IPS-15b (cell line): ENCODE results near the gene PADI1.

Experiments used
- H3K27me3 ChIP-seq: one replicate; pipeline ENCODE4 v1.6.1; 2013; ENCODE audit warnings: low read length; ENCODE audit not compliant: control insufficient read depth, insufficient read depth
- H3K36me3 ChIP-seq: one replicate; pipeline ENCODE4 v1.6.1; 2013; ENCODE audit warnings: low read length; ENCODE audit not compliant: control insufficient read depth, insufficient read depth
- H3K4me1 ChIP-seq: one replicate; pipeline ENCODE4 v1.6.1; 2013; ENCODE audit warnings: mild to moderate bottlenecking, low read length; ENCODE audit not compliant: control insufficient read depth, insufficient read depth
- H3K4me3 ChIP-seq: one replicate; pipeline ENCODE4 v1.5.1; 2013; ENCODE audit warnings: low read depth, low read length
- H3K9ac ChIP-seq: one replicate; pipeline ENCODE4 v1.6.1; 2013; ENCODE audit warnings: low read depth, mild to moderate bottlenecking, low read length
- H3K9me3 ChIP-seq: one replicate; pipeline ENCODE4 v1.6.1; 2013; ENCODE audit warnings: mild to moderate bottlenecking, low read length; ENCODE audit not compliant: control insufficient read depth, insufficient read depth

Gene PADI1

DNA sequence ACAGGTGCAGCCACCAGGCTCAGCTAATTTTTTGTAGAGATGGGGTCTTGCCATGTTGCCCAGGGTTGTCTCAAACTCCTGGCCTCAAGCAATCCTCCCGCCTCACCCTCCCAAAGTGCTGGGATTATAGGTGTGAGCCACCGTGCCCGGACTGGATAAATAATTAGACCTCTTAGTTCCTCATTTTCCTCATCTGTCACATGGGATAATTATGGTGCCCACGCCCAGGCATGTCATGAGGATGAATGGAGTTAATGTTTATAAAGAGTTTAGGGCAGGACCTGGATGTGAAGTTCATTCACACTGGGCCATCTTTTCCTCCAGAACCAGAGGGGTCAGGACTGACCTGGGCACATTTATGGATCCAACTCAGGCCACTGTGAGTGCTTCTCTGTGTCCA is 67.7 kb downstream of the PADI1 start:
- Histone ChIP-seq H3K9me3 (no peaks in the 10 kb centered on the region), H3K36me3 (no peaks in the 10 kb centered on the region), H3K9ac (no peak overlapping the region), H3K4me3 (no peak overlapping the region), H3K4me1 (no peaks in the 10 kb centered on the region), H3K27me3 (no peaks in the 10 kb centered on the region)

DNA sequence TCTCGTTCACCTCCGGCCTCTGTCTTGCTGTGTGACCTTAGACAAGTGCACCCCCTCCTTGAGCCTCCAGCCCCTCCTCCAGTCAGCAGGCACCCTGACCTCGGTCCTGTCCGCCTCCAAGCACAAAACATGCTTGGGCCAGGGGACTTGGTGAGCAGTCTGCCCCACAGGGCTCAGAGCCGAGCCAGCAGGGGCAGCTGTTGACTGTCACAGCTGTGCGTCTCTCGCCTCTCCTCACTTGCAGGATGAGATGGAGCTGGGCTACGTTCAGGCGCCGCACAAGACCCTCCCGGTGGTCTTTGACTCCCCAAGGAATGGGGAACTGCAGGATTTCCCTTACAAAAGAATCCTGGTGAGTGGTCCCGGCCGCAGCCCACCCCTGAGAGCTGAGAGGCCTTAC is 68.2 kb downstream of the PADI1 start:
- no peaks in the 10 kb centered on the region for H3K9me3 ChIP-seq
- no peaks in the 10 kb centered on the region for H3K4me1 ChIP-seq
- no peaks in the 10 kb centered on the region for H3K27me3 ChIP-seq
- no peak overlapping the region for H3K9ac ChIP-seq
- no peaks in the 10 kb centered on the region for H3K36me3 ChIP-seq
- no peak overlapping the region for H3K4me3 ChIP-seq

DNA sequence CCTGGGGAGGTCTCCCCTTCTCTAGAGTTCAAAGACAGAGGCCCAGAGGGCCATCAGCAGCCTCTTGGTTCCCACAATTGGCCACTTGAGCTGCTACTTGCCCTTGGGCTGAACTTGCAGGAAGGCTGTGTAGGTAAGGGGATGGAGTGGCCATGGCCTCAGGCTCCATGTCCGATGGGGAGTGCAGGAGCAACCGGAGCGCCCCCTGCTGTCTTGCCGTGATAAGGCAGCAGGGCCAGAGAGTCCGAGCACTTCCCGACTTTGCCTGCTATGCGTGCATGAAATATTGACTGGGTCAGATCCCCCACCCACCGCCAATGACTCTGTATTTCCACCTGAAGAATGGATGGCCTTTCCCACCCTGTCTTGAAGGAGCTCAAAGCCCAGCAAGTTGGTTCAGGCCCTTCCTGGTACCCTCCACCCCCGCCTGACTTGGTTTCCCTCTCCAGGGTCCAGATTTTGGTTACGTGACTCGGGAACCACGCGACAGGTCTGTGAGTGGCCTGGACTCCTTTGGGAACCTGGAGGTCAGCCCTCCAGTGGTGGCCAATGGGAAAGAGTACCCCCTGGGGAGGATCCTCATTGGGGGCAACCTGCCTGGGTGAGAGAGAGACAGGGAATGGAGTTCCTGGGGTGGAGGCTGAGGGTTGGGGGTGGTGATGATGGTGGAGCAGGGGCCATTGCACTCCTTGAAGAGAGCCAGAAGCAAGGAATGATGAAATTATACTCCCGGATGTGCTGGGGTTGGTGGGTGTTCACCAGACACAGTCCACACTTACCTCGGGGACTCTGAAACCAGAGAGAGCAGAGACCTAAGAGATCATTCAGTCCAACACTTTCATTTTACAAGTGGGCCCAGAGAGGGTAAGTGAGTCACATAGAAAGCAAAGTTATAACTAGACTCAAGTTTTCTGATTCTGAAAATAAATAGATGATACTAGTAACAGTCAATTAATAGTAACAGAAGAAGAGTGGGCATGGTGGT is 69.5 kb downstream of the PADI1 start:
- Histone ChIP-seq H3K9me3 (no peaks in the 10 kb centered on the region), H3K27me3 (no peaks in the 10 kb centered on the region), H3K4me1 (no peaks in the 10 kb centered on the region), H3K36me3 (no peaks in the 10 kb centered on the region), H3K9ac (no peak overlapping the region), H3K4me3 (no peak overlapping the region)

DNA sequence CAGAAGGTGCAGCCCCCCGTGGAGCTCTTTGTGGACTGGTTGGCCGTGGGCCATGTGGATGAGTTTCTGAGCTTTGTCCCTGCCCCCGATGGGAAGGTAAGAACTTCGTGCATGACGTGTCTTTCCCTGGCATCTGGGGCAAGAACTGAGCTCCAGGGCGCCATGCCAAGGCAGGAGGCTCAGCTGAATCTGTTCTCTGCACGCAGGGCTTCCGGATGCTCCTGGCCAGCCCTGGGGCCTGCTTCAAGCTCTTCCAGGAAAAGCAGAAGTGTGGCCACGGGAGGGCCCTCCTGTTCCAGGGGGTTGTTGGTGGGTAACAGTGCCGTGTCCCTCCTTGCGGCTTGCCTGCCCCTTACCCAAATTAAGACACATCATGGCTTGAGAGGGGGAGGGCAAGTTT is 71.6 kb downstream of the PADI1 start:
- H3K4me3 ChIP-seq: no peak overlapping the region
- H3K9me3 ChIP-seq: no peaks in the 10 kb centered on the region
- no peaks in the 10 kb centered on the region for H3K27me3 ChIP-seq
- no peaks in the 10 kb centered on the region for H3K36me3 ChIP-seq
- no peaks in the 10 kb centered on the region for H3K4me1 ChIP-seq
- no peak overlapping the region for H3K9ac ChIP-seq

DNA sequence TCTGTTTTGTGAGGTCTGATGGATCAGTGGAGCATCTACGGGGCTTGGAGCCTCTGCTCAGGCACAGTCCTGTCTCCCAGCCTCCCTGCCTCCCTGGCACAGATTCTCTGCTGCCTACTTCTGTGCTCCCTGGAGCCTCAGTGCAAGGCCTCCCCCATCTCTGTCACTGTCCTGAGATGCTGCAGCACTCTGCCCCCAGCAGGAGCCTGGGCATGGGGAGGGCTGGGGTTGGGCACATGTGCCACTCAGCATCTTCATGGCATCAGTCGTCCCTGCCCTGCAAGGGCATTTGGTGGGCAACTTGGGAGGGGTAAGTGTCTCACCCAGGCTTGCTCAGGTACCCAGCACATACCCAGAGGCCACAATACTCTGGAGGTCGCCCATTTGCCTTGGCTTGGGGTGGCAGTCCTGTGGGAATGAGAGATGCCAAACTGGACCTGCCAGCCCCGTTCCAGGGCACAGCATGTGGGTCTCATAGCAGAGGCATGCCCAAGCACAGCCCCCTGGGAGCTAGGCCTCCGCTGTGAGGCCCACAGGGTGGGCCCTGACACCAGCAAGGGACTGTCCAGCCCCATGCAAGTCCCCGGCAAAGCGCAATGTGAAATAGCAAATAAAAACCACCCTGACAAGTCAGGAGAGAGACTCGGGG is 72.7 kb downstream of the PADI1 start:
- no peak overlapping the region for H3K4me3 ChIP-seq
- no peaks in the 10 kb centered on the region for H3K4me1 ChIP-seq
- H3K9me3 ChIP-seq: no peaks in the 10 kb centered on the region
- H3K27me3 ChIP-seq: no peaks in the 10 kb centered on the region
- H3K36me3 ChIP-seq: no peaks in the 10 kb centered on the region
- H3K9ac ChIP-seq: no peak overlapping the region

DNA sequence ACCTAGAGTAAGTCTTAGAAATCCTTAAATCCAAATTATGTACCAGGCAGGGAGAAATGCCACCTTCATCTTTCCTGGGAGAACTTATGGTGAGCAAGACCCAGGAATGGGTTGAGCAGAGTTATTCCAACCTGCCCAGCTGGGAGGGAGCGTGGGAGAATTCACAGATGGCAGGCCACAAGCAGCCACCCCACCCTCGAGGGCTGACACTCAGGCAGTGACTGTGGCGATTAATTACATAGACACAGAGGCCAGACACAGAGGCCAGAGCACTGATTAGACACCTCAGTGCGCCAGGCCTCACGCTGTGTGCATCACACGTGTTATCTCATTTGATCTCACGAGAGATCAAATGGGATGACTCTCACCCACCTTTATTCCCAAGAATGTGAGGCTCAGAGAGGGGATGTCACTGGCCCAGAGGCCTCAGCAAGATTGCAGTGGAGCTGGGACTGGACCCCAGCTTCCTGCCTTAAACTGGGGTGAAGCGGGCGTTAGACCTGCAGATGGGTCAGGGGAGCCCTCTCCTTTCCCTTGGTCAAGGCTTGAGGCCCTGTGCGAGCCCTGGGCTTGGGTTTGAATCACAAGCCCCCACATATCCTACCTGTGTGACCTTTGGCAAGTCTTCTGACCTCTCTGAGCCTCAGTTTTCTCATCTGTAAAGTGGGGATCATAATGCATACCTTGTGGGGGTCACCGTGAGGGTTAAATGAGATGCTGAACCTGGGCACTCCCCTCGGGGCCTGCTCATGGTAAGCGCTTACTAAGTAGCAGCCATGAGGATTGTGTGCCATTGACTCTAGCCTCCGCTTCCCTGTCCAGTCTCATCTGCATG is 74.3 kb downstream of the PADI1 start:
- Histone ChIP-seq H3K36me3 (no peaks in the 10 kb centered on the region), H3K9me3 (no peaks in the 10 kb centered on the region), H3K4me1 (no peaks in the 10 kb centered on the region), H3K27me3 (no peaks in the 10 kb centered on the region), H3K9ac (no peak overlapping the region), H3K4me3 (no peak overlapping the region)

DNA sequence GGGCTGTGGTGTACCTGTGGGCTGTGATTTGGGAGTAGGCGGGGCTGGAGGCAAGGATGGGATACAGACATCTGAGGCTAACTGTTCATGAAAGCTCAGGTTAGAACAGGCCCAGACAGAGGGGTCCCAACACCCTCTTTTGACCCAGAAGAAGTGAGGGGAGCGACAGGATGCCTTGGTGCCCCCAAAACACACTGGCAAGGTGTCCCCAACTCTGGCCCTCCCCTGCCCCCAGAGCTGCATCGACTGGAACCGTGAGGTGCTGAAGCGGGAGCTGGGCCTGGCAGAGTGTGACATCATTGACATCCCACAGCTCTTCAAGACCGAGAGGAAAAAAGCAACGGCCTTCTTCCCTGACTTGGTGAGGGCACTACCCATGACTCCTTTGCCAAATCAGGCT is 75.5 kb downstream of the PADI1 start:
- no peak overlapping the region for H3K4me3 ChIP-seq
- H3K9ac ChIP-seq: no peak overlapping the region
- H3K9me3 ChIP-seq: no peaks in the 10 kb centered on the region
- no peaks in the 10 kb centered on the region for H3K27me3 ChIP-seq
- no peaks in the 10 kb centered on the region for H3K4me1 ChIP-seq
- no peaks in the 10 kb centered on the region for H3K36me3 ChIP-seq

DNA sequence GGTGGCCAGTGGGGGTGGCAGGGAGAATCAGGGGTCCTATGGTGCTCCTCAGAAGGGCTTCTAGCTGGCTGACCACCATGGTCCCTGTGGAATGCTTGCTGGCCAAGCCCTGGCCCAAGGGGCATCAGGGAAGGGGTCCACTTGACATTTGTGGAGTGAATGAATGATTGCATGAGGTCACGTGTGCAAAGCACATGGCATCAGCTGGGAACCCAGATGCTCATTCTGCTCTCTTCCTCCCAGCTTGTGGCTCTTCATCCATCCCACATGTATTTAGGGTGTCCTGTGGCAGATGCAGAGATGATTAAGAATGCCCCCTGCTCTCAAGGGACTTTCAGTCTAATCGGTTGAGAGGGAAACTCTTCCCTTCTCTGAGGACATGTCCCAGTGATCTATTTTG is 76.0 kb downstream of the PADI1 start:
- Histone ChIP-seq H3K9ac (no peak overlapping the region), H3K4me1 (no peaks in the 10 kb centered on the region), H3K9me3 (no peaks in the 10 kb centered on the region), H3K27me3 (no peaks in the 10 kb centered on the region), H3K4me3 (no peak overlapping the region), H3K36me3 (no peaks in the 10 kb centered on the region)

DNA sequence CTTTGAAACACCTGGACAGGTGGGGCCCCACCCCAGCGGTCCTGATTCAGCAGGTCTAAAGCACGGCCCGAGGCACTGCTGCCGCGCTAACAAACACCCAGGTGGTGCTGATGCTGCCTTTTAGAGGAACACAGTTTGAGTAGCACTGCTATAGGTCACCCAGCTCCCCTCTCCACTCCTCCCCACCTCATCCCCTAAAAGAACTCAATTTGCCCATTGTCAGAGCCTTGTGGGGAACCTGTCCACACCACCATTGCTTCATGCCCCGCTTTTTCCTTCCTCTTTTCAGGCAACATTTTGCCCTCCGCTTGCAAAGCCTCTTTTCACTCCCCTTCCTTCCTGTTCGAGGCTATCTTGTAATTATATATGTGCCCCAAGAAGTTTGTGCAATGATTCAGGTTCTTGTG is 76.8 kb downstream of the PADI1 start:
- no peaks in the 10 kb centered on the region for H3K9me3 ChIP-seq
- no peaks in the 10 kb centered on the region for H3K27me3 ChIP-seq
- H3K36me3 ChIP-seq: no peaks in the 10 kb centered on the region
- H3K9ac ChIP-seq: no peak overlapping the region
- no peaks in the 10 kb centered on the region for H3K4me1 ChIP-seq
- H3K4me3 ChIP-seq: no peak overlapping the region

DNA sequence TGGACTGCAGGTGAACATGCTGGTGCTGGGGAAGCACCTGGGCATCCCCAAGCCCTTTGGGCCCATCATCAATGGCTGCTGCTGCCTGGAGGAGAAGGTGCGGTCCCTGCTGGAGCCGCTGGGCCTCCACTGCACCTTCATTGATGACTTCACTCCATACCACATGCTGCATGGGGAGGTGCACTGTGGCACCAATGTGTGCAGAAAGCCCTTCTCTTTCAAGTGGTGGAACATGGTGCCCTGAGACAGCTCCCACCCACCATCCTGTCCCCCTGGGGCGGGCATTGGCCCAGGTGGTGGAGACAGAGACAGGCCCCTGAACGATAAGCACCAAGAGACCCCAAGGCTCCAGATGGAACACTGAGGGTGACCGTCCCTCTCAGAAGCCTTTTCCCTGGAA is 77.9 kb downstream of the PADI1 start:
- Histone ChIP-seq H3K4me1 (no peaks in the 10 kb centered on the region), H3K9me3 (no peaks in the 10 kb centered on the region), H3K27me3 (no peaks in the 10 kb centered on the region), H3K36me3 (no peaks in the 10 kb centered on the region), H3K4me3 (no peak overlapping the region), H3K9ac (no peak overlapping the region)

DNA sequence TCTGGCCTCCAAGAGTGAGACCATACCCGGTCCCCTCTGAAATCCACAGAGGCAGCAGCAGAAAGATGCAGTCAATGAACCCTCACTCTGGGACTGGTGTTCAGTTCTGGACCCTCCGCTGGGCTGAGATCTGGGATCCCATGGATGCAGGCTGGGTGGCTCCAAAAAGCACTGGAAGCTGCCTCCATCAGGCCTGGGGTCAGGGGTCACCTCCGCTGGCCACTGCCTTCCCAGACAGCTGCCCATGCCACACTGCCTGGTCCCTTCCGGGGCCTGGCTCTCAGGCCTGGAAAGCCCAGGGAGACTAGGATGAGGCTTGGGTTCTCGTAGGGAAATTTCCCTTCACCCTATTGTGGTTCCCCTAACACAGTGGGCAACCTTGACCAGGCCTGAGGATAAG is 81.7 kb downstream of the PADI1 start:
- H3K36me3 ChIP-seq: no peaks in the 10 kb centered on the region
- no peak overlapping the region for H3K4me3 ChIP-seq
- H3K9ac ChIP-seq: no peak overlapping the region
- no peaks in the 10 kb centered on the region for H3K4me1 ChIP-seq
- no peaks in the 10 kb centered on the region for H3K9me3 ChIP-seq
- H3K27me3 ChIP-seq: no peaks in the 10 kb centered on the region
